22Rv1 (cell line): ENCODE data around the gene PCDH9.

Source experiments
- ZFX ChIP-seq: fragments of 450-650 bp; IDR thresholded peaks from 2 replicates; pipeline ENCODE4 v1.6.1; 2017; ENCODE audit warnings: antibody characterized with exemption, borderline replicate concordance
- TF ChIP-seq, protein P1 (sequence below): fragments of 450-650 bp; IDR thresholded peaks from 2 replicates; pipeline ENCODE4 v1.5.1; 2017; ENCODE audit warnings: mild to moderate bottlenecking

DNA sequence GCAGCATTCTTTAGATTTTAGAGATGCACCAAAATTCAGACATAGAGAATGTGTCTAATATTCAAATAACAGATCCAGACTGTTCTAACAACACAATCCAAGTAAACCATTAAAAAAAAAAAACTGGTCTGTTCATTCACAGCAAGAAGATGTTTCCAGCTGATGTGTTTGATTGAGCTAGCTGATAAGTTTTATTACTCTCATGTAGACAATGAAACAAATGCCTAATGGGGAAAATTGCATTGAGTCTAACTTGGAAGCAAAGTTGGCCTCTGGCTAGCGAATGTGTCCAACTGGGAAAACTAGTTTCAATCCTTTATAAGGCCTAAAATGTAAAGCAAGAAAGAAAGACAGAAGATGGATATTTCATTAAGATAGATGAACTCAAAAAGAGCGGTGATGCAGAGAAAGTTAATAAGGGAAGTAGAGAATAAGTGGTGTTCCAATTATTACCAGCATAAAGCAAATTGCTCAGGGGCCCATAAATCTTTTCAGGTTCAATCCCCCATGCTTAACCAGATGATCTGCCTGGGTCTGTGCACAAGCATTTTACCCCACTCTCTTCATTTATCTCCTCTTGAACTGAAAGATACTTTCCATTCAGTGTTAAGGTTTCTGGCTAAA is 54.2 kb downstream of the PCDH9 start:
- no peak for TF ChIP-seq ZFX
- TF ChIP-seq, protein P1, sequence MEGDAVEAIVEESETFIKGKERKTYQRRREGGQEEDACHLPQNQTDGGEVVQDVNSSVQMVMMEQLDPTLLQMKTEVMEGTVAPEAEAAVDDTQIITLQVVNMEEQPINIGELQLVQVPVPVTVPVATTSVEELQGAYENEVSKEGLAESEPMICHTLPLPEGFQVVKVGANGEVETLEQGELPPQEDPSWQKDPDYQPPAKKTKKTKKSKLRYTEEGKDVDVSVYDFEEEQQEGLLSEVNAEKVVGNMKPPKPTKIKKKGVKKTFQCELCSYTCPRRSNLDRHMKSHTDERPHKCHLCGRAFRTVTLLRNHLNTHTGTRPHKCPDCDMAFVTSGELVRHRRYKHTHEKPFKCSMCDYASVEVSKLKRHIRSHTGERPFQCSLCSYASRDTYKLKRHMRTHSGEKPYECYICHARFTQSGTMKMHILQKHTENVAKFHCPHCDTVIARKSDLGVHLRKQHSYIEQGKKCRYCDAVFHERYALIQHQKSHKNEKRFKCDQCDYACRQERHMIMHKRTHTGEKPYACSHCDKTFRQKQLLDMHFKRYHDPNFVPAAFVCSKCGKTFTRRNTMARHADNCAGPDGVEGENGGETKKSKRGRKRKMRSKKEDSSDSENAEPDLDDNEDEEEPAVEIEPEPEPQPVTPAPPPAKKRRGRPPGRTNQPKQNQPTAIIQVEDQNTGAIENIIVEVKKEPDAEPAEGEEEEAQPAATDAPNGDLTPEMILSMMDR = no peak
